SK-N-SH (cell line): ENCODE measurements around the gene COG2. TPM values are rescaled to one million over a fixed set of nuclear protein-coding genes. Genes with fewer than 3 reads are reported as not detected.
"Not testable (repeated sequence)": the region's sequence is repeated elsewhere in the genome, so short reads cannot be mapped to it uniquely, and the experiment has no call there.

ENCODE experiments used
- CTCF ChIA-PET: fragments of 300-600, 350-600 bp; formaldehyde crosslinking; extraction: SDS; loops from one replicate; lab custom pipeline; 2021; lab: Yijun Ruan, JAX
- POLR2A ChIA-PET: fragments of 350-600 bp; sonication (Branson Sonifier 250); formaldehyde crosslinking; extraction: SDS; loops from one replicate; lab custom pipeline; 2020; ENCODE audit warnings: antibody characterized with exemption, inconsistent platforms; lab: Yijun Ruan, JAX
- DNase-seq: peaks from one replicate; pipeline ENCODE4 v3.0.0; 2012
- H2AFZ ChIP-seq: fragments of 200-600 bp; sonication (generic); 2 replicates; pipeline ENCODE4 v1.8.1; 2016; ENCODE audit warnings: antibody characterized with exemption, mild to moderate bottlenecking, low read depth
- H3F3A ChIP-seq: fragments of 200-600 bp; sonication (generic); replicated peaks from 2 replicates; pipeline ENCODE3; 2016; ENCODE audit warnings: antibody characterized with exemption, mild to moderate bottlenecking; ENCODE audit not compliant: insufficient read depth
- H3K27ac ChIP-seq, 2 experiments: fragments of 200-500 bp in 1 of 2; fragments of 200-600 bp in 1 of 2; sonication (Bioruptor generic) in 1 of 2; sonication (generic), shearing (Covaris generic) in 1 of 2; 2 replicates each; pipeline versions ENCODE4 v1.5.1 to v1.6.1; 2014 to 2016; ENCODE audit warnings: low read depth in 2 of 2, inconsistent platforms in 1 of 2, low read length in 1 of 2, mild to moderate bottlenecking in 1 of 2, mixed read lengths in 1 of 2
- H3K27me3 ChIP-seq: fragments of 200-600 bp; sonication (generic), shearing (Covaris generic); 2 replicates; pipeline ENCODE4 v1.6.1; 2016; ENCODE audit warnings: mixed run types; ENCODE audit not compliant: insufficient read depth
- H3K36me3 ChIP-seq, 2 experiments: fragments of 200-500 bp in 1 of 2; fragments of 200-600 bp in 1 of 2; sonication (Bioruptor generic) in 1 of 2; sonication (generic) in 1 of 2; replicated peaks in 1 of 2; 2 replicates each; pipeline versions ENCODE3 to v1.5.1; 2014 to 2016; ENCODE audit warnings: low read length in 1 of 2, mild to moderate bottlenecking in 1 of 2; ENCODE audit not compliant: insufficient read depth in 2 of 2, control insufficient read depth in 1 of 2
- H3K4me1 ChIP-seq, 2 experiments: fragments of 200-500 bp in 1 of 2; fragments of 200-600 bp in 1 of 2; sonication (Bioruptor generic) in 1 of 2; sonication (generic), shearing (Covaris generic) in 1 of 2; 2 replicates each; pipeline versions ENCODE4 v1.5.1 to v1.6.1; 2014 to 2016; ENCODE audit warnings: low read depth in 1 of 2, low read length in 1 of 2, mixed run types in 1 of 2; ENCODE audit not compliant: insufficient read depth in 2 of 2, control insufficient read depth in 1 of 2
- H3K4me2 ChIP-seq: fragments of 200-600 bp; sonication (generic), shearing (Covaris generic); 2 replicates; pipeline ENCODE4 v1.6.1; 2017; ENCODE audit warnings: mixed run types
- H3K4me3 ChIP-seq, 2 experiments: fragments of 200-500 bp in 1 of 2; fragments of 200-600 bp in 1 of 2; sonication (Bioruptor generic) in 1 of 2; sonication (generic), shearing (Covaris generic) in 1 of 2; 2 replicates each; pipeline versions ENCODE4 v1.5.1 to v1.8.1; 2014 to 2016; ENCODE audit warnings: low read depth in 2 of 2, inconsistent platforms in 1 of 2, low read length in 1 of 2, mild to moderate bottlenecking in 1 of 2, mixed read lengths in 1 of 2, moderate library complexity in 1 of 2
- H3K79me2 ChIP-seq: fragments of 200-600 bp; sonication (generic); 2 replicates; pipeline ENCODE4 v1.8.1; 2017; ENCODE audit warnings: mild to moderate bottlenecking; ENCODE audit not compliant: insufficient read depth
- H3K9ac ChIP-seq: fragments of 200-600 bp; sonication (generic); 2 replicates; pipeline ENCODE4 v1.6.1; 2017; ENCODE audit warnings: mixed run types
- H3K9me2 ChIP-seq: fragments of 200-600 bp; sonication (generic); 2 replicates; pipeline ENCODE4 v1.6.1; 2017; ENCODE audit warnings: mixed run types
- H3K9me3 ChIP-seq: fragments of 200-600 bp; sonication (generic); 2 replicates; pipeline ENCODE4 v1.6.1; 2017; ENCODE audit warnings: mixed run types, mild to moderate bottlenecking, moderate library complexity
- H4K20me1 ChIP-seq: fragments of 200-600 bp; sonication (generic); 2 replicates; pipeline ENCODE4 v1.6.1; 2017; ENCODE audit warnings: mild to moderate bottlenecking, mixed run types; ENCODE audit not compliant: insufficient read depth
- ELF1 ChIP-seq: IDR thresholded peaks from 2 replicates; pipeline ENCODE4 v1.4.0; 2012
- EZH2phosphoT487 ChIP-seq: fragments of 200-600 bp; sonication (generic); IDR thresholded peaks from 2 replicates; pipeline ENCODE4 v1.6.1; 2017; ENCODE audit warnings: low read depth, mixed run types, mild to moderate bottlenecking, antibody characterized with exemption, moderate library complexity, borderline replicate concordance
- FOXJ3 ChIP-seq: sonication (generic); formaldehyde crosslinking; IDR thresholded peaks from 2 replicates; pipeline ENCODE4 v1.5.1; 2020; ENCODE audit warnings: mild to moderate bottlenecking, missing genetic modification reagents
- GABPA ChIP-seq: IDR thresholded peaks from 2 replicates; pipeline ENCODE4 v1.4.0; 2012; ENCODE audit warnings: low read depth, mild to moderate bottlenecking
- RAD21 ChIP-seq: IDR thresholded peaks from 2 replicates; pipeline ENCODE4 v1.6.1; 2012; ENCODE audit warnings: mild to moderate bottlenecking, low read length
- RFX5 ChIP-seq: IDR thresholded peaks from 2 replicates; pipeline ENCODE4 v1.6.1; 2012; ENCODE audit warnings: mild to moderate bottlenecking, improper control_type of control experiment, low read length
- RXRA ChIP-seq: IDR thresholded peaks from 2 replicates; pipeline ENCODE4 v1.4.0; 2012; ENCODE audit warnings: low read depth, mild to moderate bottlenecking, borderline replicate concordance
- SMC3 ChIP-seq: IDR thresholded peaks from 2 replicates; pipeline ENCODE4 v1.6.1; 2012; ENCODE audit warnings: low read depth, low read length, improper control_type of control experiment
- TAF1 ChIP-seq: IDR thresholded peaks from 2 replicates; pipeline ENCODE4 v1.6.1; 2012; ENCODE audit warnings: low read depth, mild to moderate bottlenecking, low read length, moderate library complexity, borderline replicate concordance
- TCF12 ChIP-seq: IDR thresholded peaks from 2 replicates; pipeline ENCODE4 v1.4.0; 2012
- TEAD4 ChIP-seq: IDR thresholded peaks from 2 replicates; pipeline ENCODE4 v1.4.0; 2012; ENCODE audit warnings: mild to moderate bottlenecking, borderline replicate concordance; ENCODE audit not compliant: insufficient read depth
- WGBS: methylation state at CpG from one replicate; pipeline ENCODE4 v1.1.6; 2017; ENCODE audit warnings: low lambda C conversion rate; 5-methylcytosine and 5-hydroxymethylcytosine counted together
- polyA plus RNA-seq, 3 experiments: library from polyadenylated mRNA; depleted of rRNA; stranded (reverse); fragments of >200 nt; gene quantifications; 2 replicates each; pipeline ENCODE4 v1.2.3, GENCODE V29; 2012
- TF ChIP-seq, protein P1 (sequence below): IDR thresholded peaks from 2 replicates; pipeline ENCODE4 v1.4.0; 2012; ENCODE audit warnings: low read depth, borderline replicate concordance
- TF ChIP-seq, protein P2 (sequence below): IDR thresholded peaks from 2 replicates; pipeline ENCODE4; 2012
- TF ChIP-seq, protein P3 (sequence below): fragments of 200-600 bp; sonication (generic); IDR thresholded peaks from 2 replicates; pipeline ENCODE4 v1.6.1; 2017; ENCODE audit warnings: antibody characterized with exemption, mild to moderate bottlenecking, moderate library complexity
- TF ChIP-seq, protein P4 (sequence below): IDR thresholded peaks from 2 replicates; pipeline ENCODE4 v1.4.0; 2012; ENCODE audit warnings: low read depth
- TF ChIP-seq, protein P5 (sequence below): IDR thresholded peaks from 2 replicates; pipeline ENCODE4 v1.4.0; 2012; ENCODE audit warnings: low read depth, borderline replicate concordance

Gene COG2
- polyA plus RNA-seq, 1 of the 3 experiments (the other 2 are of a cell fraction) = 11.0 TPM

DNA sequence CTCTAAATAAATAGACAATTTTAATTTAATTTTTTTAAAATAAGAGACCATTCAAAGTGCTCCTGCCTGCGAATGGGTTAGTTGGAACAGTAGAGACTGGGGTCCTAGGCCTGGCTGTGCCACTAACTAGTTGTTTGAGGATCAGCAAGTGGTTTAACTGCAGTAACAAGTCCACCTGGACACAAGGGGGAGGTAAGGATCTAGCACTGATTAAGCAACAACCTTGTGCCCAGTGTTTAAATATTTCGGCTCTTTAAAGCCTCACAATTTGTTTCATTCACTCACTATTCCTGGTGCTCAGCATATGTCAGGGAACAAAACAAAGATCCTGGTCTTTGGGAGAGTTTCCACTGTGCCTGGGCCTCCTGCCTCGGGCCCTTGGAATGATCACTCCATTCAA lies 73.2 kb downstream of the COG2 start:
- Histone ChIP-seq H2AFZ (no peak overlapping the region), H3F3A (no peaks in the 10 kb centered on the region), H3K9me3 (no peaks in the 10 kb centered on the region), H3K79me2 (no peaks in the 10 kb centered on the region), H3K27ac (no peak overlapping the region), H3K4me2 (no peak overlapping the region), H3K9ac (no peak overlapping the region)
- POLR2A ChIA-PET = no interaction called here
- CTCF ChIA-PET = no interaction called here
- DNase-seq = no peak
- TF ChIP-seq EZH2phosphoT487 (no peak), FOXJ3 (no peak), TAF1 (no peak), ELF1 (no peak), GABPA (no peak), TCF12 (no peak), TEAD4 (no peak), RXRA (no peak), SMC3 (no peak), RAD21 (no peak), RFX5 (no peak)
- TF ChIP-seq, protein P1, sequence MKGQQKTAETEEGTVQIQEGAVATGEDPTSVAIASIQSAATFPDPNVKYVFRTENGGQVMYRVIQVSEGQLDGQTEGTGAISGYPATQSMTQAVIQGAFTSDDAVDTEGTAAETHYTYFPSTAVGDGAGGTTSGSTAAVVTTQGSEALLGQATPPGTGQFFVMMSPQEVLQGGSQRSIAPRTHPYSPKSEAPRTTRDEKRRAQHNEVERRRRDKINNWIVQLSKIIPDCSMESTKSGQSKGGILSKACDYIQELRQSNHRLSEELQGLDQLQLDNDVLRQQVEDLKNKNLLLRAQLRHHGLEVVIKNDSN = no peak
- TF ChIP-seq, protein P2, sequence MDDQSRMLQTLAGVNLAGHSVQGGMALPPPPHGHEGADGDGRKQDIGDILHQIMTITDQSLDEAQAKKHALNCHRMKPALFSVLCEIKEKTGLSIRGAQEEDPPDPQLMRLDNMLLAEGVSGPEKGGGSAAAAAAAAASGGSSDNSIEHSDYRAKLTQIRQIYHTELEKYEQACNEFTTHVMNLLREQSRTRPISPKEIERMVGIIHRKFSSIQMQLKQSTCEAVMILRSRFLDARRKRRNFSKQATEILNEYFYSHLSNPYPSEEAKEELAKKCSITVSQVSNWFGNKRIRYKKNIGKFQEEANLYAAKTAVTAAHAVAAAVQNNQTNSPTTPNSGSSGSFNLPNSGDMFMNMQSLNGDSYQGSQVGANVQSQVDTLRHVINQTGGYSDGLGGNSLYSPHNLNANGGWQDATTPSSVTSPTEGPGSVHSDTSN = no peak
- TF ChIP-seq, protein P3, sequence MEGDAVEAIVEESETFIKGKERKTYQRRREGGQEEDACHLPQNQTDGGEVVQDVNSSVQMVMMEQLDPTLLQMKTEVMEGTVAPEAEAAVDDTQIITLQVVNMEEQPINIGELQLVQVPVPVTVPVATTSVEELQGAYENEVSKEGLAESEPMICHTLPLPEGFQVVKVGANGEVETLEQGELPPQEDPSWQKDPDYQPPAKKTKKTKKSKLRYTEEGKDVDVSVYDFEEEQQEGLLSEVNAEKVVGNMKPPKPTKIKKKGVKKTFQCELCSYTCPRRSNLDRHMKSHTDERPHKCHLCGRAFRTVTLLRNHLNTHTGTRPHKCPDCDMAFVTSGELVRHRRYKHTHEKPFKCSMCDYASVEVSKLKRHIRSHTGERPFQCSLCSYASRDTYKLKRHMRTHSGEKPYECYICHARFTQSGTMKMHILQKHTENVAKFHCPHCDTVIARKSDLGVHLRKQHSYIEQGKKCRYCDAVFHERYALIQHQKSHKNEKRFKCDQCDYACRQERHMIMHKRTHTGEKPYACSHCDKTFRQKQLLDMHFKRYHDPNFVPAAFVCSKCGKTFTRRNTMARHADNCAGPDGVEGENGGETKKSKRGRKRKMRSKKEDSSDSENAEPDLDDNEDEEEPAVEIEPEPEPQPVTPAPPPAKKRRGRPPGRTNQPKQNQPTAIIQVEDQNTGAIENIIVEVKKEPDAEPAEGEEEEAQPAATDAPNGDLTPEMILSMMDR = no peak
- TF ChIP-seq, protein P4, sequence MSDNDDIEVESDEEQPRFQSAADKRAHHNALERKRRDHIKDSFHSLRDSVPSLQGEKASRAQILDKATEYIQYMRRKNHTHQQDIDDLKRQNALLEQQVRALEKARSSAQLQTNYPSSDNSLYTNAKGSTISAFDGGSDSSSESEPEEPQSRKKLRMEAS = no peak
- TF ChIP-seq, protein P5, sequence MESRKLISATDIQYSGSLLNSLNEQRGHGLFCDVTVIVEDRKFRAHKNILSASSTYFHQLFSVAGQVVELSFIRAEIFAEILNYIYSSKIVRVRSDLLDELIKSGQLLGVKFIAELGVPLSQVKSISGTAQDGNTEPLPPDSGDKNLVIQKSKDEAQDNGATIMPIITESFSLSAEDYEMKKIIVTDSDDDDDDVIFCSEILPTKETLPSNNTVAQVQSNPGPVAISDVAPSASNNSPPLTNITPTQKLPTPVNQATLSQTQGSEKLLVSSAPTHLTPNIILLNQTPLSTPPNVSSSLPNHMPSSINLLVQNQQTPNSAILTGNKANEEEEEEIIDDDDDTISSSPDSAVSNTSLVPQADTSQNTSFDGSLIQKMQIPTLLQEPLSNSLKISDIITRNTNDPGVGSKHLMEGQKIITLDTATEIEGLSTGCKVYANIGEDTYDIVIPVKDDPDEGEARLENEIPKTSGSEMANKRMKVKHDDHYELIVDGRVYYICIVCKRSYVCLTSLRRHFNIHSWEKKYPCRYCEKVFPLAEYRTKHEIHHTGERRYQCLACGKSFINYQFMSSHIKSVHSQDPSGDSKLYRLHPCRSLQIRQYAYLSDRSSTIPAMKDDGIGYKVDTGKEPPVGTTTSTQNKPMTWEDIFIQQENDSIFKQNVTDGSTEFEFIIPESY = no peak
- TF ChIP-seq, all 33 proteins: peak for 0
- no peaks in the 10 kb centered on the region for H3K36me3 ChIP-seq
- H3K4me3 ChIP-seq = no peak overlapping the region
- WGBS = 53% methylated on average over 3 of the region's 3 CpGs
- H3K4me1 ChIP-seq = peaks cover 0 to 10% of the 10 kb centered on the region in 2 experiments; a peak in 1 of 4 replicates
- no peaks in the 10 kb centered on the region for H3K27me3 ChIP-seq
- H3K9me2 ChIP-seq = no peaks in the 10 kb centered on the region
- no peaks in the 10 kb centered on the region for H4K20me1 ChIP-seq

DNA sequence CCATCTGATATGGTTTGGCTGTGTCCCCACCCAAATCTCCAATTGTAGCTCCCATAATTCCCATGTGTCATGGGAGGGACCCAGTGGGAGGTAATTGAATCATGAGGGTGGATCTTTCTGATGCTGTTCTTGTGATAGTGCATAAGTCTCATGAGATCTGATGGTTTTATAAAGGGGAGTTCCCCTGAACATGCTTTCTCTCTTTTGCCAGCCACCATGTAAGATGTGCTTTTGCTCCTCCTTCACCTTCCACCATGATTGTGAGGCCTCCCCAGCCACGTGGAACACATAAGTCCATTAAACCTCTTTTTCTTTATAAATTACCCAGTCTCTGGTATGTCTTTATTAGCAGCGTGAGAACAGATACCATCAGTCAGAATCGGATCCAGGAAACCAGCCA lies 74.2 kb downstream of the COG2 start:
- H3F3A ChIP-seq, H3K36me3 ChIP-seq, CTCF ChIA-PET, H4K20me1 ChIP-seq, DNase-seq, POLR2A ChIA-PET, H3K4me3 ChIP-seq, H3K9me2 ChIP-seq, H3K27me3 ChIP-seq, H3K4me2 ChIP-seq, H3K9me3 ChIP-seq, H3K27ac ChIP-seq, H2AFZ ChIP-seq, H3K79me2 ChIP-seq, H3K9ac ChIP-seq: not testable (repeated sequence)
- H3K4me1 ChIP-seq = peaks cover 0 to 10% of the 10 kb centered on the region in 2 experiments; a peak in 1 of 4 replicates
- 20% methylated on average over 3 of the region's 3 CpGs for WGBS
